ENCODE data around the gene OGN. TPM values are rescaled to one million over a fixed set of nuclear protein-coding genes. Genes with fewer than 3 reads are reported as not detected.

The OGN gene
- total and polyA plus RNA-seq, 2 donors (not counting 3 experiments of a cell fraction or from before 2014, with no cell fraction given), result not detected

- H3K9me1 ChIP-seq (replicated peaks; ENCODE audit: control insufficient read depth, extremely low read depth, insufficient read depth, low read length), result no peaks in the 10 kb centered on the region
- no peaks in the 10 kb centered on the region for H4K20me1 ChIP-seq (replicated peaks; ENCODE audit: control insufficient read depth, extremely low read depth, insufficient read depth, low read length)
- no peaks in the 10 kb centered on the region for H3K27me3 ChIP-seq (ENCODE audit: control insufficient read depth in 2 of 2, insufficient read depth in 2 of 2, low read length in 2 of 2)
- H3K9ac ChIP-seq (replicated peaks; ENCODE audit: extremely low read depth, insufficient read depth, low read length), result no peak overlapping the region
- TF ChIP-seq MYC (IDR thresholded peaks at IDR 0.05; ENCODE audit: low read depth, low read length) (no peak), GATA2 (IDR thresholded peaks at IDR 0.05; ENCODE audit: insufficient read depth, insufficient read length, low read depth, low read length) (no peak), CTCF (IDR thresholded peaks at IDR 0.05; ENCODE audit: extremely low read depth in 1 of 2, insufficient read depth in 1 of 2, low read depth in 1 of 2, low read length in 2 of 2) (no peak), FOS (IDR thresholded peaks at IDR 0.05; ENCODE audit: borderline replicate concordance, insufficient read depth, low read length) (no peak), POLR2AphosphoS5 (IDR thresholded peaks at IDR 0.05; ENCODE audit: insufficient read depth, low read depth, low read length) (no peak), EZH2 (IDR thresholded peaks at IDR 0.05; ENCODE audit: borderline replicate concordance, low read depth, low read length, severe bottlenecking) (no peak), MAX (IDR thresholded peaks at IDR 0.05; ENCODE audit: insufficient read depth, insufficient read length) (no peak), JUN (IDR thresholded peaks at IDR 0.05; ENCODE audit: borderline replicate concordance, insufficient read depth, insufficient read length, low read depth) (no peak), POLR2A (IDR thresholded peaks at IDR 0.05; ENCODE audit: low read depth, low read length) (no peak)
- no peaks in the 10 kb centered on the region for H3K79me2 ChIP-seq (ENCODE audit: control insufficient read depth, insufficient read depth, low read length)
- intact Hi-C loops (cut with micrococcal nuclease), result no loop called here
- H3K4me2 ChIP-seq (ENCODE audit: insufficient read depth, low read length), result no peak overlapping the region
- no peaks in the 10 kb centered on the region for H3K4me1 ChIP-seq (ENCODE audit: control insufficient read depth, extremely low read depth, insufficient read depth, low read length)
- BruUV-seq (replicated peaks), result no TSS peak
- ChIA-PET CTCF (interaction anchor here (0.6 kb wide), 1 partner anchor 21 kb away, joined by 3 read pairs; no protein-coding TSS in a partner anchor), POLR2A (no interaction called here)
- H2AFZ ChIP-seq (ENCODE audit: low read depth, low read length), result no peak overlapping the region
- no peak overlapping the region for H3K4me3 ChIP-seq (replicated peaks in 1 of 3; ENCODE audit: insufficient read depth in 1 of 3, low read depth in 1 of 3, low read length in 3 of 3)
- dilution Hi-C loops (cut with MboI; ENCODE audit: extremely low pct_ligation_motif_present, low sequenced_read_pairs), result no loop called here
- no peaks in the 10 kb centered on the region for H3K9me3 ChIP-seq (replicated peaks; ENCODE audit: control insufficient read depth, insufficient read depth, low read length)
- DNase-seq (ENCODE audit: low read depth, low spot score), result no peak
- H3K27ac ChIP-seq (ENCODE audit: insufficient read depth, low read depth, low read length), result no peak overlapping the region
- FAIRE-seq, result no peak
- H3K36me3 ChIP-seq (ENCODE audit: control insufficient read depth in 2 of 2, extremely low read depth in 1 of 2, insufficient read depth in 2 of 2, low read length in 2 of 2), result no peaks in the 10 kb centered on the region
These were observed 8.8 kb downstream of the OGN start for GRCh38 chr9:92395617-92396016.

All from endothelial cell of umbilical vein (primary cell).